Fibroblast of skin of back (primary cell): ENCODE results near the gene PRKAG2.
"Not testable (repeated sequence)": the region's sequence is repeated elsewhere in the genome, so short reads cannot be mapped to it uniquely, and the experiment has no call there.

ENCODE experiments used
- DNase-seq: peaks from one replicate; pipeline ENCODE4 v3.0.0-alpha.2; 2013

Gene PRKAG2

DNA sequence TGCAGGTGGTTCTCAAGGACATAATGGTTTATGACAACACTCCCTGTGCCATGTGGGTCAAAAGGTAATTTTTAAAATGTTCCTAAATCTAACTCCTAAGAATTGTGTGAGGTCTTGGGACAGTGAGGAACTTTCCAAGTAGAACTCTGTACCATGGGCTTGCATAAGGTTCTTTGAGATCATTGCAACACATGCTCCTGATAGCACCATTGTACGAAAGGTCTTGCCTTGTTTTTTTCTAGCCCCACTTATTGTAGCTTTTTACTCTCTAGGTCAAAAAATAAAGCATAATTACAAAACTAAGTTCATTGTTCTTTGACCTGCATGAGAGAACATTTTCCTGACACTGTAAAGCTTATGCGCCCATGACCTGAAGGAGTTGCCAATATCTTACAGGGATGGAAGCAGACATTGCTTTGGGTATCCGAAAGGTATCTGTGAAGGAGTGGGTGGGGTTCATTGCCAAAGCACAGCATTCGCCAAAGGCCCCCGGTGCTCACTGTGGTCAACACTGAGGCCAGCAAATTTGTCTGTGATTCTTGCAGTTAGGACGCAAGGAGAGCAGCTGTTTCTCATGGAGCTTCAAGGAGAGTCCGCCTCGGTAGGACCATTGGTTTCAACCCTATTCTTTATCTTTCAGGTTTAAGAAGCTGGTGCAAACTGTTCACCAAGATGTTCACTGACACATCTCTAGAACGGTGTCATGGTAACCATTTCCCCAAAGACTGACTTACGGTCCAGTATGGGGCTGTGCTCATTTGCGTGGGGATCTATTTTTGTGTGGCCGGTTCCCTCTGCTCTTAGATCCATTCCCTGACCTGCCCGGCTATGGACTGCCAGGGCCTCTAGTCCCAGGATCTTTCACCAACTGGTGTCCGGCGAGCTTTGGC is 7.6 kb upstream of the PRKAG2 start:
- no peak for DNase-seq

DNA sequence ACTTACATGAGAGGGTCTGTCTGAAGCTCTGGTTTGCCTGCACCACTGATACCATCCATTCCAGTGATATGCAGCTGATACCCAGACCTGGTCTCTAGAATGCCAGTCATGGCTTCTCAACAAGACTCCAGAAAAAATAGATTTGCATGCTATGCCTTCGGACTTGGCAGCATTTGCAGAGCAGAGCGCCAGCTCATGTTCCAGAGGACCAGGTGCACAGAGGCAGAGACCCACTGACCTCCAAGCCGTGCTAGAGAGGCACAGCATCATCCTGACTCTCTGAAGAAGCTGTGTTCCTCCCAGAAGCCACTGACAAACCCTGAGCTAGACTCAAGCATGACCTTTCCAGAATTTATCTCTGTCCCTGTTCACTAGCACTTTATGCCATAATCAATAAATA is 6.9 kb upstream of the PRKAG2 start:
- DNase-seq: no peak

GRCh38 chr7:151882734-151883133 is 5.8 kb upstream of the PRKAG2 start:
- no peak for DNase-seq

GRCh38 chr7:151880688-151881087 is 3.8 kb upstream of the PRKAG2 start:
- DNase-seq: no peak

- no peak for DNase-seq
Observed at GRCh38 chr7:151877911-151878835, 1.3 kb upstream of the PRKAG2 start.

GRCh38 chr7:151875942-151876898 is 695 bp downstream of the PRKAG2 start:
- DNase-seq: no peak

DNA sequence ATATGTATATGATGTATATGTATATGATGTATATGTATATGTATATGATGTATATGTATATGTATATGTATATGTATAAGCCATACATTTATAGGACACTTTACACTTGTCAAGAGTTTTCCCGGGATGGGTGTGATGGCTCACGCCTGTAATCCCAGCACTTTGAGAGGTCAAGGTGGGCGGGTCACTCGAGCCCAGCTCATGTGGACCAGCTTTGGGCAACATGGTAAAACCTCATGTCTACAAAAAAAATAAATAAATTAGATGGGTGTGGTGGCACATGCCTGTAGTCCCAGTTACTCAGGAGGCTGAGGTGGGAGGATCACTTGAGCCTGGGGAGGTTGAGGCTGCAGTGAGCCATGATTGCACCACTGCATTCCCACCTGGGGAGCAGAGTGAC is 2.4 kb downstream of the PRKAG2 start:
- not testable (repeated sequence) for DNase-seq

GRCh38 chr7:151873402-151873965 is 3.4 kb downstream of the PRKAG2 start:
- no peak for DNase-seq

DNA sequence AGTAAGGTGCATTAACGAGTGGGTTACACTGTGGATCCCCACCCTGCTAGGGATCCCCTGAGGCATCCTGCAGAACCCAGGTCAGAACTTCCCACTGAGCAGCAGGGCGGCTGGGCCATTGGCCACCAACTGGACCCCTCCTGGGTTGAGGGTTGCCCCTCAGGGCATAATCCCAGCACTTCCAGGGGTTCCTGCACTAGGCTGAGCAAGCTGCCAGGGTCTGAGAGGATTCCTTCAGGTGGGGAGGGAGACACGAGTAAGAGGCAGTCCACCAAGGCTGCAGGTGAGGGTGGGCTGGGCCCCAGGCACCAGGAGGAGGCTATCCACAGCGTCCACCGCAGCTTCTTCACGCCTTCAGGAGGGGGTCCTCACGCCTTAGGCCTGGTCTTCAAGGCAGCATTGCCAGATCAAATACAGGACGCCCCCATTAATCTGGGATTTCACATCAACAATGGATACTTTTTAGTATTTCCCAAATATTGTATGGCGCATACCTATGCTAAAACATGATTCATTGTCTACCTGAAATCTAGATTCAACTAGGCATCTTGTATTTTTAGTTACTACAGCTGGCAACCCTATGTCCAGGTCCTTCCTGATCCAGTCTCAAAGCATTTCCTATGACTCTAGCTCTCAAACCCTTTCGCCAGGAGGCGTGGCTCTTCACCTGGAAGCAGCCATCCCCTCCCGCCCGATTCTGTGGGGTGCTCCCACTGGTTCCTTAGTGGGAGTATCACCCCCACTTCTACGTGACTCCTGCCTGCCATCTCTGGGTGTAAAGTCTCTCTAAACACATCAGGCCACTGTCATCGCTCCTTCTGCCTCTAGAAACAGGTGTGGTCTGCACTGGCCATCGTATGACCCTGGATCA is 4.1 kb downstream of the PRKAG2 start:
- DNase-seq: no peak

DNA sequence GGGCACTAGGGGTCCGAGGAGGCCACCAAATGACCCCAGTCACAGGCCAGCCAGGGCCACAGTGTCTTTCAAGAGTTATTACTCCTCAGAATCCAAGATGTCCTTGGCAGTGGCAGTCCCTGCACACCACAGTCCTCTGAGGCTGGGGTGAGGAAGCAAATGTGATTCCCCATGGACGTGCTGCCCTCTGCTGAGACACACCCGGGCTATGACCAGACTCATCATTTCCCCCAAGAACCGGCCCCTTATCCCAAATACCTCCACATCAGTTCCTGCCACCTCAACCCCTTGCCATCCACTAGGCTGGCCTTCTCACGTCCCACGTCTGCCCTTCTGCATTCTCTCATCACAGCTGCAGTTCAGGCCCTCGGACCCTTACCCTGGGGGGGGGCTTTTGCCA is 5.0 kb downstream of the PRKAG2 start:
- DNase-seq: no peak

- DNase-seq: no peak
Observed at GRCh38 chr7:151871189-151871735, 5.7 kb downstream of the PRKAG2 start.

DNA sequence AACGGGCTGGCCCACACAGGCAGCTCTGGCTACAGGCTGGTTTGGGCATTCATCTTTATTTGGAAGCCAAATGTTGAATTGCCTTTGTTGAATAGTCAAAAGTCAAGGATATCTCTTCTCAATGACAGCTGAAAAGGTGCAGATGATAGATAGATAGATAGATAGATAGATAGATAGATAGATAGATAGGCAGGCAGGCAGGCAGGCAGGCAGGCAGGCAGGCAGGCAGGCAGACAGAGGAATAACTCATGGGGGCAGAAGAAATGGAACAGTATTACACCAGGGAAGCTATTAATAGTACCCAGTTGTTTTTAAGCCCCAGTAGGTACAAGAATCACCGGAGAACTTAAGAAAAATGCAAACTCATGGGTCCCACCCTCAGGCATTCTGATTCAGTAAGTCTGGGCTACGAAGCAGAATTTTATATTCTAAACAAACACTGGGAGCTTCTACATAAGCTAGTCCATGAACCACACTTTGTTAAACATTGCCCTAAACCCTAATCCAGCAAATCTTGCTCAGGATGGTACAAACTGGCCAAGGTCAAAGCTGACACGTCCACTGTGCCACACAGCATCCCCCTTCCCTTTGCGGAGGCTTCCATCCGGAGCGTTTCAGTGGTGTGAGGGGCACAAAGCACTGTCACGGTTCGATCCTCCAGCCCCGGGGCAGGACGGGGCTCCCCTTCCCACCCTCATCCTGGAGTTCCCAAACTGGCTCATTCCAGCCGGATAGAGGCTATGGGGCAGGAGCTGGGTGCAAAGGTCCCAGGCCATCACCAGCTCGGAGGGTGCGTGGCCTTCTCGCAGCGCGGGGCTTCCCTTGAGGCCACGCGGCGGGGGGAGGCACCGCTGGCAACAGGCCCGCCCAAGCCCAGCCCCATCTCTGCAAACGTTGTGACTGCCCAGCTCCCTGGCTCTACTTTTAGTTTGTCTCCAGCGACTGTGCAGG is 6.7 kb downstream of the PRKAG2 start:
- no peak for DNase-seq

- no peak for DNase-seq
Observed at GRCh38 chr7:151869455-151869854, 7.5 kb downstream of the PRKAG2 start.

- no peak for DNase-seq
Observed at GRCh38 chr7:151869109-151869428, 7.8 kb downstream of the PRKAG2 start.

DNA sequence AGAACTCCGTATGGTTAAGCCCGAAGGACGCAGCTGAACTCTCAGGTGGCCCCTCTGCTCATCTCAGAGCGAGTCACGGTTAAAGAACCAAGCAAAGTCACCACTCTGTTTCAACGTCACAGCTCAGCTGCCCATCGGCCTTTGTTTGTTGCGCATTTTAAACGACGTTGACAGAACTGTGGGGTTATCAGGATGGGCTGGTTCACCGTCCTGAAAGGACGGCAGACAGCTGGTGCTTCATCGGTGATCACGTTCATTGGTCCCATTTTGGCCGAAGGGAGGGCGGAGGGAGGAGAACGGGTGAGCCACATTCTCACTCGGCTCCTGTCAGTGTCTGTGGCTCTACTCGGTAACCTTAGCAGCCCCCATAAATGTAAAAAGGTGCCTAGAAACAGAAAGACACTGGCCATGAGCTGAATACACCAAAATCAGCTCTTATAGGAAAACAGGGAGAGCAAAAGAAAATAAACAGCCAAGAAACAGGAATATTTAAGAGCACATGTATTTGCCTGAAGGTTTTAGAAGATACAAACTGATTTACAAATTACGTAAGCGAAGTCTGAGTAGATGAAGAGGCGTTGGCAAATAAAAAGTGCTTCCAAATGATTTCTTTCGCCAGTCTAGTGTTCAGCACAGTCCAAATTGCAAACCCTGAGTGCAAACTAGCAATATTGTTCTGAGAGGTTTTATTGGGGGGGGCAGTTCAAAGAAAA is 8.4 kb downstream of the PRKAG2 start:
- DNase-seq: no peak

DNA sequence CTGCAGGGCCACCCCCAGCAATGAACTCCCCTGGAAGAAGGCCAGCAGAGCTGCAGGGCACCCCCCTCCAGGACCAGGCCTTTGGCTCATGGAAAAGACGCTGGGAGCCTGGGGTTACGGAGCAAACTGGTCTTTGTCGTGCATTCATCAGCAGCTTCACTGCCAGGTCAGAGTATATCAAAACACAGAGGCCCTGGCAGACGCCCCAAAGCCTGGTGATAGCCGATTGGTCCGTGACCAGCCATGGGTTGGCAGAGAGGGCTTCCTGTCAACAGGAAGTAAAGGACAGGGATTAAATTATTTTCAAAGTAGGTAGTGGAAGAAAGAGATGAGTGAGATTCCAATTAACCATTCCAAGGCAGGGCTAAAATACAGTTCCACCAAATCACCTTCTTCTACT is 9.0 kb downstream of the PRKAG2 start:
- DNase-seq: no peak

GRCh38 chr7:151866761-151867655 is 9.9 kb downstream of the PRKAG2 start:
- no peak for DNase-seq

DNA sequence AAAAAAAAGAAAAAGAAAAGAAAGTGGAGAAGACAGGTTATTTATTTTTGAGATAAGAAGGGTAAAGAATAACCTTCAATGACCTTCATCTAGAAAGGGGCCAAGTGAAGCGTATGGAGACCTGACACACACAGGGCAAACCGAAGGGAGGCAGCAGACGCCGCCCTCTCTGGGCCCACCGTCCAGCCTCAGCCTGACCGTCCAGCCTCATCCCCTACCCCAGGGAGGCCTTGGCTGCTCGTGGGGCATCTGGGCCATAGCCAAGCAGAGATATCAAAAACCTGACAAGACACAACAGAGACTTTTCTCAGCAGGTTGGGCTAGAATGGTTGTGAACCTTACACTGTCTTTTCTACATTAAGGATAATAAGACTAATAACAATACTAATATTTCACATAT is 10.9 kb downstream of the PRKAG2 start:
- no peak for DNase-seq
